ENCODE results near the gene CST7.

CST7 gene

GRCh38 chr20:24987244-24987643 is 38.2 kb downstream of the CST7 start:
- Histone ChIP-seq H3K4me3 (IDR thresholded peaks at IDR 0.05; ENCODE audit: insufficient read depth, low read depth, low read length) (no peak overlapping the region), H3K79me2 (ENCODE audit: insufficient read depth, low read depth) (no peaks in the 10 kb centered on the region; the same call in 1 of the 2 replicates), H3K4me1 (ENCODE audit: low read depth, poor library complexity, severe bottlenecking) (peaks cover 13% of the 10 kb centered on the region), H2AFZ (ENCODE audit: low read depth) (no peak overlapping the region), H3K27ac (no peak overlapping the region), H3K36me3 (ENCODE audit: insufficient read depth) (no peaks in the 10 kb centered on the region), H3K4me2 (no peak overlapping the region), H3K9ac (no peak overlapping the region), H3K27me3 (ENCODE audit: insufficient read depth, low read depth) (no peaks in the 10 kb centered on the region), H4K20me1 (ENCODE audit: insufficient read depth) (no peaks in the 10 kb centered on the region)
- no peak for TF ChIP-seq CTCF (conservative IDR thresholded peaks at IDR 0.05; ENCODE audit: low read depth, low read length)

GRCh38 chr20:24987873-24988835 is 39.1 kb downstream of the CST7 start:
- H3K36me3 ChIP-seq (ENCODE audit: insufficient read depth): no peaks in the 10 kb centered on the region
- H2AFZ ChIP-seq (ENCODE audit: low read depth): no peak overlapping the region
- H3K79me2 ChIP-seq (ENCODE audit: insufficient read depth, low read depth): no peaks in the 10 kb centered on the region; the same call in 1 of the 2 replicates
- no peaks in the 10 kb centered on the region for H4K20me1 ChIP-seq (ENCODE audit: insufficient read depth)
- no peak overlapping the region for H3K27ac ChIP-seq
- peaks cover 13% of the 10 kb centered on the region for H3K4me1 ChIP-seq (ENCODE audit: low read depth, poor library complexity, severe bottlenecking)
- H3K4me3 ChIP-seq (IDR thresholded peaks at IDR 0.05; ENCODE audit: insufficient read depth, low read depth, low read length): no peak overlapping the region
- no peak overlapping the region for H3K9ac ChIP-seq
- TF ChIP-seq CTCF (conservative IDR thresholded peaks at IDR 0.05; ENCODE audit: low read depth, low read length): no peak
- H3K4me2 ChIP-seq: no peak overlapping the region
- no peaks in the 10 kb centered on the region for H3K27me3 ChIP-seq (ENCODE audit: insufficient read depth, low read depth)

- Histone ChIP-seq H3K4me3 (IDR thresholded peaks at IDR 0.05; ENCODE audit: insufficient read depth, low read depth, low read length) (no peak overlapping the region), H3K79me2 (ENCODE audit: insufficient read depth, low read depth) (no peaks in the 10 kb centered on the region; the same call in 1 of the 2 replicates), H3K36me3 (ENCODE audit: insufficient read depth) (no peaks in the 10 kb centered on the region), H2AFZ (ENCODE audit: low read depth) (no peak overlapping the region), H3K9ac (no peak overlapping the region), H4K20me1 (ENCODE audit: insufficient read depth) (no peaks in the 10 kb centered on the region), H3K27me3 (ENCODE audit: insufficient read depth, low read depth) (no peaks in the 10 kb centered on the region), H3K4me2 (no peak overlapping the region), H3K4me1 (ENCODE audit: low read depth, poor library complexity, severe bottlenecking) (peaks cover 18% of the 10 kb centered on the region), H3K27ac (no peak overlapping the region)
- TF ChIP-seq CTCF (conservative IDR thresholded peaks at IDR 0.05; ENCODE audit: low read depth, low read length): no peak
These were observed 40.1 kb downstream of the CST7 start for GRCh38 chr20:24989162-24989561.

GRCh38 chr20:24990810-24991252 is 41.8 kb downstream of the CST7 start:
- Histone ChIP-seq H4K20me1 (ENCODE audit: insufficient read depth) (no peaks in the 10 kb centered on the region), H3K9ac (no peak overlapping the region), H3K27ac (no peak overlapping the region), H2AFZ (ENCODE audit: low read depth) (no peak overlapping the region), H3K27me3 (ENCODE audit: insufficient read depth, low read depth) (no peaks in the 10 kb centered on the region), H3K79me2 (ENCODE audit: insufficient read depth, low read depth) (no peaks in the 10 kb centered on the region; the same call in 1 of the 2 replicates), H3K4me1 (ENCODE audit: low read depth, poor library complexity, severe bottlenecking) (peaks cover 25% of the 10 kb centered on the region), H3K4me2 (peak overlapping the region; percentile 80; the same call in 1 of the 2 replicates), H3K36me3 (ENCODE audit: insufficient read depth) (no peaks in the 10 kb centered on the region), H3K4me3 (IDR thresholded peaks at IDR 0.05; ENCODE audit: insufficient read depth, low read depth, low read length) (no peak overlapping the region)
- TF ChIP-seq CTCF (conservative IDR thresholded peaks at IDR 0.05; ENCODE audit: low read depth, low read length): no peak
